Activated B cell treated with CpG ODN at 0.5 μM for 24 hours (primary cell): ENCODE data around the gene ABCC6. TPM values are rescaled to one million over a fixed set of nuclear protein-coding genes. Genes with fewer than 3 reads are reported as not detected.
"Not testable (repeated sequence)": the region's sequence is repeated elsewhere in the genome, so short reads cannot be mapped to it uniquely, and the experiment has no call there.

Experiments used
- ATAC-seq: fragments of 200-7000 bp; cut with Tn5 transposase; one replicate; pipeline ENCODE4 v1.10.0; 2021; ENCODE audit warnings: low read depth, mild to moderate bottlenecking, moderate library complexity
- CTCF ChIA-PET: fragments of 350-600 bp; sonication (Branson Sonifier 250); formaldehyde crosslinking; loops from one replicate; lab custom pipeline; 2021; ENCODE audit warnings: antibody characterized with exemption; lab: Charles Lee
- POLR2A ChIA-PET: fragments of 350-600 bp; sonication (Branson Sonifier 250); formaldehyde crosslinking; loops from one replicate; lab custom pipeline; 2021; ENCODE audit warnings: antibody characterized with exemption; lab: Charles Lee
- DNase-seq: peaks from one replicate; pipeline ENCODE4 v3.0.0; 2022
- H3K27ac Mint-ChIP-seq: one replicate; pipeline ENCODE4 v1.8.0; 2020; ENCODE audit warnings: mixed read lengths
- H3K27me3 Mint-ChIP-seq: one replicate; pipeline ENCODE4 v1.8.0; 2021; ENCODE audit warnings: mixed read lengths
- H3K36me3 Mint-ChIP-seq: one replicate; pipeline ENCODE4 v1.8.0; 2021; ENCODE audit warnings: low read depth, mixed read lengths
- H3K4me1 Mint-ChIP-seq: one replicate; pipeline ENCODE4 v1.8.0; 2021; ENCODE audit warnings: mixed read lengths
- H3K4me3 Mint-ChIP-seq: one replicate; pipeline ENCODE4 v1.8.0; 2020; ENCODE audit warnings: mild to moderate bottlenecking, mixed read lengths
- H3K9me3 Mint-ChIP-seq: one replicate; pipeline ENCODE4 v1.8.0; 2020; ENCODE audit warnings: mixed read lengths
- intact Hi-C: fragments of 100-400 bp; cut with micrococcal nuclease; formaldehyde crosslinking; loops from one replicate; pipeline ENCODE4 v1.15.1; 2024
- total RNA-seq: library from RNA; stranded (reverse); gene quantifications from 2 replicates; pipeline ENCODE4 v1.2.3, GENCODE V29; 2022

The ABCC6 gene
- not detected in 2 replicates for total RNA-seq

DNA sequence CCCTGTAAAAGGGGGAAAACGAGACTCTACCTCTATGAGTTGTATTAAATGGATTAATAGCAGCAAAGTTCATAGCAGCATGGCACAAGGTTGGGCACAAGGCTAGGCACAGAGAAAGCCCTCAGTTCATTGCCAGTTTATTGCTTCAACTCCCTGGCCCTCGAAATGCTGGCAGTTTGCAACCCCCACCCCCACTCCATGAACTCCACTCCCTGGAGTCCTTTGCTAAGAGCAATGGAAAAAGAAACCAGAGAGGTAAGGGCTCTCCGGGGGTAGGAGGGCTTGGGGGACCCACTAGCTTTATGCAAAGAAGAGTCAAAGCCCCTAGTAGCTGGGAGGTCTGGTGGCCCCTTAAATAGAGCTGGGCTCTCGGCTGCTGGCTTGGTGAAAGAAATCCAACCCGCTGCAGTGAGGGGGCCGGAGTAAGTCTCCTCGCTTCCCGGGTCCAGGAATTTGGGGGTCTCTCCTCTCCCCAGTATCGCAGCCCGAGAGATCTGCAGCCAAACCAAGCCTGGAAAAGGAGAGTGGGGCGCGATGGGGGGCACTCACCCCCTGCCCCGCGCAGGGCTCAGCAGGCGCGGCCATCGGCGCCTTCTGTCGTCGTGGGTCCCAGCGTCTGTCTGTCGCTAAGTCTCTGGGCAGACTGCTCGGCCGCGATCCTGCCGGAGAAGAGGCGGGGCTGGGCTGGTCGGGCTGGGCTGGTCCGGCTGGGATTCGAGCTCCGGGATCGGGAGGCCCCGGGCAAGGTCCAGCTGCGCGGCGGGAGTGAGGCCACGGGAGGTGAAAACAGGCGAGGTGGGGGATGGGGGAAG, at the start of gene ABCC6:
TSS of gene ABCC6 (minus strand) at position 645 of the 812 bp plus-strand sequence. CDS start at position 585, 60 bp downstream.
- H3K27me3 Mint-ChIP-seq, intact Hi-C loops, H3K27ac Mint-ChIP-seq, DNase-seq, H3K9me3 Mint-ChIP-seq, H3K4me1 Mint-ChIP-seq, CTCF ChIA-PET, H3K36me3 Mint-ChIP-seq, POLR2A ChIA-PET, H3K4me3 Mint-ChIP-seq, ATAC-seq: not testable (repeated sequence)

DNA sequence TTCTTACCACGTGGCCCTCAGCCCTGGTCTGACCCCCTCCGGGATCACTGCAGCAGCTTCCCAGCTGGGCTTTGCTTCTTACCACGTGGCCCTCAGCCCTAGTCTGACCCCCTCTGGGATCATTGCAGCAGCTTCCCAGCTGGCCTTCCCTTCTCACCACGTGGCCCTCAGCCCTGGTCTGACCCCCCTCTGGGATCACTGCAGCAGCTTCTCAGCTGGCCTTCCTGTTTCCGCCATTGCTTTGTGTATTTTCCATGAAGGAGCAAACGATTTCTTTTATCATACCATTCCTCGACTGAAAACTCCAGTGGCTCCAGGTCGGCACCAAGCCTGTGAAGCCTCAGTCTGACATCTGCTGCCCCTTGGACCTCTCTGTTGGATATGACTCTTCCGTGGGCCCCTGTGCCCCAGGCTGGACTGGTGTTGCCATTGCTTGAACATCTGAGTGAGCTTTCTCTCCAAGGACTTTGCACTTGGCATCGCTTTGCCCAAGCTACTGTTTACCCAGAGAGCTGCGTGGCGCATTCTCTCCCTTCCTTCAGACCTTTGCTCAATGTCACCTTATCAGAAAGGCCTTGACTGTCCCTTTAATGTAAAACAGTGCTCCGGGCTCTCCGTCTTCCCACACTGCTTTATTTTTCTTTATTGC, 49.4 kb upstream of the ABCC6 start:
- ATAC-seq, H3K27me3 Mint-ChIP-seq, H3K4me1 Mint-ChIP-seq, CTCF ChIA-PET, POLR2A ChIA-PET, DNase-seq, H3K4me3 Mint-ChIP-seq, H3K27ac Mint-ChIP-seq, intact Hi-C loops, H3K9me3 Mint-ChIP-seq: not testable (repeated sequence)
- peaks cover 14% of the 10 kb centered on the region for H3K36me3 Mint-ChIP-seq

DNA sequence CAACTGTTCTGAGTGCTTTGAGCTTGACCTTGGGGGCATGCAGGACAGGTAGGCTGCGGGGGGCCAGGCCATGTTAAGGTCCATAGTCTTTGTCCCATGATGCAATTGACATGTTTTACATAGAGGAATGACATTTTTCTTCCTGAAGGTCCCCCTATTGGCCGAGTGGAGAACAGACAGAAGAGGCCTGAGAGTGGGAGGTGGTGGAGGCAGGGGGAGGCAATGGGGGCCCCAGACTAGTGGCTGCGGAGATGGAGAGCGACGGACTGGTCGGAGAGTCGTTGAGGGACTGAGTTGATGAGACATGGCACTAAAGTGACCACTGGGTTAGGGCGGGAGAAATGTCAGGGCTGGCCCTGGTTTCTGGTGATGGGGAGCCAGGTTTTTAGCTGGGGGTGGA, 48.4 kb upstream of the ABCC6 start:
- ATAC-seq, H3K4me1 Mint-ChIP-seq, H3K9me3 Mint-ChIP-seq, intact Hi-C loops, H3K27me3 Mint-ChIP-seq, DNase-seq, H3K4me3 Mint-ChIP-seq, POLR2A ChIA-PET, H3K27ac Mint-ChIP-seq, CTCF ChIA-PET: not testable (repeated sequence)
- peaks cover 17% of the 10 kb centered on the region for H3K36me3 Mint-ChIP-seq

DNA sequence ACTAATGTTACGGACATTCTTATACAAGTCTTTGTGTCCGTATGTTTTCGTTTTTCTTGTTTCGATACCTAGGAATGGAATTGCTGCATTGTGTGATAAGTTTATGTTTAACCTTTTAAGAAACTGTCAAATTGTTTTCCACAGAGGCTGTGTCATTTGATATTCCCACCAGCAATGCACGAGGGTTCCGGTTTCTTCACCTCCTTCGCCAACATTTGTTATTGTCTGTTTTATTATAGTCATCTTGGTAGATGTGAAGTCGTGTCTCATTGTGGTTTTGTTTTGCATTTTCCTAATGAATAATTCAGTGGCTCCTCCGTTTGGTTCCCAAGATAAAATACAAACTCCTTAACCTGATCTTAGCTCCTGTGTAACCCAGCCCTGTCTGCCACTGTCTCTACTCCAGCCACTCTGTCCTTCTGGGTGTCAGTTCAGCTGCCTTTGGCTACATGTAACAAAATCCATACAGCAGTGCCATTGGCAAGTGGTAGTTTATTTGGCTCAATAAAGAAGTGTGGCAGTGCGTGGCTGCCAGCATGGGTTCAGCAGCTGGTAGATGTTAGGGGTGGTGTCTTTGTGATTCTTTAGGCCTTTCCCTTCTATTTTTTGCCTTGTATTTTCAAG, 45.0 kb upstream of the ABCC6 start:
- H3K4me1 Mint-ChIP-seq, H3K4me3 Mint-ChIP-seq, DNase-seq, ATAC-seq, intact Hi-C loops, H3K9me3 Mint-ChIP-seq, H3K27ac Mint-ChIP-seq, H3K27me3 Mint-ChIP-seq, CTCF ChIA-PET, POLR2A ChIA-PET: not testable (repeated sequence)
- peaks cover 20% of the 10 kb centered on the region for H3K36me3 Mint-ChIP-seq

- H3K36me3 Mint-ChIP-seq, result peaks cover 24% of the 10 kb centered on the region
- H3K4me3 Mint-ChIP-seq, H3K27me3 Mint-ChIP-seq, intact Hi-C loops, H3K9me3 Mint-ChIP-seq, DNase-seq, H3K4me1 Mint-ChIP-seq, H3K27ac Mint-ChIP-seq, ATAC-seq, POLR2A ChIA-PET, CTCF ChIA-PET: not testable (repeated sequence)
These were observed 44.4 kb upstream of the ABCC6 start for GRCh38 chr16:16267708-16268107.

DNA sequence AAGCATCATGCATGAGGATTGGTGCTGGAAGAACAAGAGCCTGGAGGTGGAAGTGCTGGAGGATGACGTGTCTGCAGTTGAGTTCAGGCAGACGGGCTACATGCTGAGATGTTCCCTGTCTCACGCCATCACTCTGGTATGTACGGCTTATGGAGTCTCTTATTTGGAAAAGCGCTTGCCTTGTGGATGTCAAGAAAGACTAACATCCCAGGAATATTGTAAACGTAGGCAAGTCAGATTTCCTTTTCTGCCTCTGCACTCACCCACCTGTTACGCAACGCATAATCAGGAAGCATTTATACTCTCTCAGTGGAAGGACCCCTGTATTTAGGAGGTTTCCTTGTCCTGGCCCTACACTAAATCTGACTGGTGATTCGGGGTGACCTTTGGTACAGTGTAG, 41.8 kb upstream of the ABCC6 start:
- CTCF ChIA-PET, DNase-seq, intact Hi-C loops, POLR2A ChIA-PET, H3K27me3 Mint-ChIP-seq, H3K4me1 Mint-ChIP-seq, H3K4me3 Mint-ChIP-seq, H3K9me3 Mint-ChIP-seq, ATAC-seq, H3K27ac Mint-ChIP-seq: not testable (repeated sequence)
- H3K36me3 Mint-ChIP-seq, result peaks cover 24% of the 10 kb centered on the region

- POLR2A ChIA-PET, result not testable (repeated sequence)
These were observed 40.7 kb upstream of the ABCC6 start for GRCh38 chr16:16263947-16264346.

GRCh38 chr16:16262954-16263555, 39.8 kb upstream of the ABCC6 start:
- H3K9me3 Mint-ChIP-seq, POLR2A ChIA-PET, H3K27me3 Mint-ChIP-seq, CTCF ChIA-PET, intact Hi-C loops, ATAC-seq, DNase-seq, H3K4me3 Mint-ChIP-seq, H3K4me1 Mint-ChIP-seq, H3K27ac Mint-ChIP-seq: not testable (repeated sequence)
- H3K36me3 Mint-ChIP-seq, result peaks cover 20% of the 10 kb centered on the region

More at GRCh38 chr16:16263947-16264346, 40.7 kb upstream of the ABCC6 start:
- H3K27ac Mint-ChIP-seq, H3K4me3 Mint-ChIP-seq, H3K4me1 Mint-ChIP-seq, ATAC-seq, CTCF ChIA-PET, intact Hi-C loops, H3K9me3 Mint-ChIP-seq, H3K27me3 Mint-ChIP-seq, DNase-seq: not testable (repeated sequence)
- H3K36me3 Mint-ChIP-seq, result peaks cover 24% of the 10 kb centered on the region

DNA sequence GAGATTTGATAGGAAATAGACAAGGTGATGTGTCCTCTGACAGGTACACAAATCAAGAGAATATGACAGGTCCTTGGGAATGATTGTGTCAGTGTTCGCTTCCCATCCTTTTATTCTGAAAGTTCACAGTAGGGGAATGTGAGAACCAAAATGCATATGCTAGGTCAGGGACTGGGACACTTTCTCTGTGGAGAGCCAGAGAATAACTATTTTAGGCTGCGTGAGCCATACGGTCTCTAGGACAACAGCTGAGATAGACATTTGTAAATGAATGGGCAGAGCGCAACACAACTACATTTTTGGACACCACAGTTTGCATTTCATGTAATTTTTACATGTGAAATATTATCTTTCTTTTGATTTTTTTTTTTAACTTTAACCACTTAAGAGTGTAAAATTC, 36.7 kb upstream of the ABCC6 start:
- H3K9me3 Mint-ChIP-seq, POLR2A ChIA-PET, H3K27me3 Mint-ChIP-seq, H3K27ac Mint-ChIP-seq, ATAC-seq, CTCF ChIA-PET, H3K4me1 Mint-ChIP-seq, H3K4me3 Mint-ChIP-seq, intact Hi-C loops, DNase-seq: not testable (repeated sequence)
- peaks cover 15% of the 10 kb centered on the region for H3K36me3 Mint-ChIP-seq

DNA sequence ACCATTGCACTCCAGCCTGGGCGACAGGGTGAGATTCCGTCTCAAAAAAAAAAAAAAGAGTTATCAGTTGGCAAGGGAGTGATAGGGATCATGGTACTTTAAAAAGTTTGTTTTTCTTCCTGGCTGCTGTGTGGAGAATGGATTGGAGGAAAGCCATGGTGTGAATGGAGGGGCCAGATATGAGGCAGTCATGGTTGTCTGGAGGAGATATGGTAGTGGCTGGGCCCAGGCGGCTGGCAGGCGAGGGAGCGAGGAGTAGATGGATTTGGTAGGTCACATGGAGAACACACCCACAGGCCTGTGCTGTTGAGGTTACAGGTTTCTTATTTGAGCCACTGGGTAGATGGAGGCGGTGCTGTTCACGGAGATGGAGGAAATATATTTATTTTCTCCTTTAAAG, 35.5 kb upstream of the ABCC6 start:
- peaks cover 18% of the 10 kb centered on the region for H3K36me3 Mint-ChIP-seq
- H3K27ac Mint-ChIP-seq, H3K9me3 Mint-ChIP-seq, ATAC-seq, POLR2A ChIA-PET, H3K4me1 Mint-ChIP-seq, H3K4me3 Mint-ChIP-seq, DNase-seq, intact Hi-C loops, H3K27me3 Mint-ChIP-seq, CTCF ChIA-PET: not testable (repeated sequence)

- not testable (repeated sequence) for H3K4me1 Mint-ChIP-seq
- H3K36me3 Mint-ChIP-seq, result peaks cover 14% of the 10 kb centered on the region
These were observed 34.1 kb upstream of the ABCC6 start for GRCh38 chr16:16257301-16257923.

More at GRCh38 chr16:16257301-16257923, 34.1 kb upstream of the ABCC6 start:
- H3K27me3 Mint-ChIP-seq, ATAC-seq, intact Hi-C loops, H3K9me3 Mint-ChIP-seq, CTCF ChIA-PET, H3K27ac Mint-ChIP-seq, H3K4me3 Mint-ChIP-seq, DNase-seq: not testable (repeated sequence)
- POLR2A ChIA-PET, result interaction anchor here (0.6 kb wide), 1 partner anchor 693 kb away, joined by 3 read pairs; no protein-coding TSS in a partner anchor
